DND-41 (cell line): Measurements from ENCODE around the gene OR4B1.

ENCODE experiments used
- EZH2 ChIP-seq: IDR thresholded peaks from 3 replicates; pipeline ENCODE4 v1.6.1; 2012; ENCODE audit warnings: borderline replicate concordance, low read depth, mild to moderate bottlenecking, moderate library complexity, low read length, inconsistent platforms; ENCODE audit not compliant: severe bottlenecking
- TF ChIP-seq, protein P1 (sequence below): IDR thresholded peaks from 2 replicates; pipeline ENCODE4 v1.5.1; 2012; ENCODE audit warnings: borderline replicate concordance, low read length, moderate library complexity, mild to moderate bottlenecking; ENCODE audit not compliant: poor library complexity, severe bottlenecking; ENCODE audit errors: extremely low read depth

DNA sequence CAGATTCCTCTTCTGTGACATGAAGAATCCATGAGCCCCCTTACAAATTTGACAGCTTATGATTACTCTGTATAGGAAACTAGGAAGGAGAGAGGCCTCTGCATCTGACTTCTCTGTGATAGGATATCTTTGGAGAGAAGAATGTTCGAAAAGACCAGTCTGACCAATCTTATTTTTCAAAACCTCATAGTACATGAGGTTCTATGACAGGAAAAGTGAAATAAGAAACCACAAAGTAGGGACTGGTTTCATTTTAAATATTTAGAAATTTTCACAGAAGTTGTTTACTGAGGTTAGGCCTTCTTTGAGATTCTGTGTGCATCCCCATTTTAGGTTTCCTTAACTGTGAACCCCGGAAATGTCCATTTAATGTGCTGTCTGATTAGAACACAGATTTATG lies 45.0 kb downstream of the OR4B1 start:
- TF ChIP-seq, protein P1, sequence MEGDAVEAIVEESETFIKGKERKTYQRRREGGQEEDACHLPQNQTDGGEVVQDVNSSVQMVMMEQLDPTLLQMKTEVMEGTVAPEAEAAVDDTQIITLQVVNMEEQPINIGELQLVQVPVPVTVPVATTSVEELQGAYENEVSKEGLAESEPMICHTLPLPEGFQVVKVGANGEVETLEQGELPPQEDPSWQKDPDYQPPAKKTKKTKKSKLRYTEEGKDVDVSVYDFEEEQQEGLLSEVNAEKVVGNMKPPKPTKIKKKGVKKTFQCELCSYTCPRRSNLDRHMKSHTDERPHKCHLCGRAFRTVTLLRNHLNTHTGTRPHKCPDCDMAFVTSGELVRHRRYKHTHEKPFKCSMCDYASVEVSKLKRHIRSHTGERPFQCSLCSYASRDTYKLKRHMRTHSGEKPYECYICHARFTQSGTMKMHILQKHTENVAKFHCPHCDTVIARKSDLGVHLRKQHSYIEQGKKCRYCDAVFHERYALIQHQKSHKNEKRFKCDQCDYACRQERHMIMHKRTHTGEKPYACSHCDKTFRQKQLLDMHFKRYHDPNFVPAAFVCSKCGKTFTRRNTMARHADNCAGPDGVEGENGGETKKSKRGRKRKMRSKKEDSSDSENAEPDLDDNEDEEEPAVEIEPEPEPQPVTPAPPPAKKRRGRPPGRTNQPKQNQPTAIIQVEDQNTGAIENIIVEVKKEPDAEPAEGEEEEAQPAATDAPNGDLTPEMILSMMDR = no peak
- no peak for TF ChIP-seq EZH2
